NK-92 (cell line): ENCODE data around the gene SRRT.
"Not testable (repeated sequence)": the region's sequence is repeated elsewhere in the genome, so short reads cannot be mapped to it uniquely, and the experiment has no call there.

Experiments used
- DNase-seq: peaks from one replicate; lab custom pipeline; 2025; ENCODE audit not compliant: unreplicated experiment; lab: John Stamatoyannopoulos, UW

The SRRT gene

DNA sequence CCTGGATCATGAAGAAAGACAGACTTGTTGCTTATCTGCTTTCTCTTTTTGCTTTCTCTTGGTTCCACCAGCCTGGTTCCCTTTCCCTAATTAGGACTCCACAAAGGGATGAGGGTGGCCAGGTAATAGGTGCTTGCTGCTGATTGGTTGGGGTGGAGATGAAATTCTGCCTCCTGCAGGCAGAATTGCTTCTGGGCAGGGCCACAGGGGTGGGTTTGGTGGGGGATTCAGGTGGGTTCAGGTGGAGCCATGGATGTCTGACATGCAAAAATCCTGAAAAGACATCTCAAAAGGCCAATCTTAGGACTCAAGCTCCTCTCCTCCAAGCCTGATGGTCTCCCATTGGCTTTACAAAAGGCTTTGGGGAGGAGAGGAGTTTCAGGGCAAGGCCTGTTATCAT lies 46.1 kb downstream of the SRRT start:
- DNase-seq, result no peak

DNA sequence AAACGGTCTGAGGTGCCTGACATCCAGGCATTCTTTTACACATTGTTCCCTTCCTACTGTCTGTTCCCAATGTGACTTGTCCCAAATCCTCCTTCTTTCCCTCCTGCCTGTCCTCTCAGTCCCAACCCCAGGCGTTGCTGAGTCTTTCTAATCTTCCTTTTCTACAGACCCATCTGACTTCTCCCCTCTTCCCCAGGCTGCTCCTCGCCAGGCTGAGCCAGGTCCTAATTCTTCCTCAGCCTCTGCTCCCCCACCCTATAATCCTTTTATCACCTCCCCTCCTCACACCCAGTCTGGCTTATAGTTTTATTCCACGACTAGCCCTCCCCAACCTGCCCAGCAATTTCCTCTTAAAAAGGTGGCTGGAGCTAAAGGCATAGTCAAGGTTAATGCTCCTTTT lies 48.7 kb downstream of the SRRT start:
- not testable (repeated sequence) for DNase-seq

DNA sequence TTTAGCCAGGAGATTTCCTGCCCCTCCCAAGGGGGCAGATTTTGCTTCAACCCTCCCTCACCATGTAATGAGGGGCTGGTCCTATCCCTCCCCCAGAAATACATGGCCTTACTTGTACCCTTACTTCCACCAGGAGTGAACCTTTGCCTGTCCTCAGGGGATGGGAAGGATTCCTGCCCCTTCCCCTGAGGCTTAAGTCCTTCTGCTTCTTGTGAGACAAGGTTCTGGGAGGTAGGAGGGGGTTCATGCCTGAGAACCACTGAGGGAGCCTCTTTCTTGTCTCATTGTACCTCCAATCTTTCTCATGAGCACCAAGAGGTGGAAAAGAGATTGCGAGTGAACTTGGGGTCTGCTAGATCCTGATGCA lies 54.9 kb downstream of the SRRT start:
- no peak for DNase-seq

DNA sequence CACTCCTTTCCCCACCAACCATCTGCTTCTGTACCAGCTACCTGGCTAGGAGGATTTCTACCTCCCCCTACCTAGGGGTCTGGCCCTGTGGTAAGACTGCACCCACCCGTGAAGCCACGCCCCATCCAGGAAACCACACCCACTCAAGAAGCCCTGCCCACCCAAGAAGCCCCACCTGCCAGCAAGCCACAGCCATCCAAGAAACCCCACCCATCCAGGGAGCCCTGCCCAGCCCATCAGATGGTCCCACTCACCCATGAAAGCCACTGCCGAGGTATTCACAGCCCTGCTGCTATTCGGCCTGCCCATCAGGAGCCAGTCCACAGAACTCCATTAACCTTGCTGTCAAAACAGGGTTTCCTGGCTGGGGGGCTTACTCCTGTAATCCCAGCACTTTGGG lies 58.8 kb downstream of the SRRT start:
- DNase-seq, result no peak

DNA sequence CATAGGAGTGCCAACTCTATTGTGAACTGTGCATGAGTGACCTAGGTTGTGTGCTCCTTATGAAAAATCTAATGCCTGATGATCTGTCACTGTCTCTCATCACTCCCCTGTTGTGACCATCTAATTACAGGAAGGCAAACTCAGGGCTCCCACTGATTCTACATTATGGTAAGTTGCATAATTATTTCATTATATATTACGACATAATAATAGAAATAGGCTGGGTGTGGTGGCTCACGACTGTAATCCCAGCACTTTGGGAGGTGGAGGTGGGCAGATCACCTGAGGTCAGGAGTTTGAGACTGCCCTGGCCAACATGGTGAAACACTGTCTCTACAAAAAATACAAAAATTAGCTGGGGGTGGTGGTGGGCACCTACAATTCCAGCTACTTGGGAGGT lies 60.5 kb downstream of the SRRT start:
- DNase-seq, result not testable (repeated sequence)

DNA sequence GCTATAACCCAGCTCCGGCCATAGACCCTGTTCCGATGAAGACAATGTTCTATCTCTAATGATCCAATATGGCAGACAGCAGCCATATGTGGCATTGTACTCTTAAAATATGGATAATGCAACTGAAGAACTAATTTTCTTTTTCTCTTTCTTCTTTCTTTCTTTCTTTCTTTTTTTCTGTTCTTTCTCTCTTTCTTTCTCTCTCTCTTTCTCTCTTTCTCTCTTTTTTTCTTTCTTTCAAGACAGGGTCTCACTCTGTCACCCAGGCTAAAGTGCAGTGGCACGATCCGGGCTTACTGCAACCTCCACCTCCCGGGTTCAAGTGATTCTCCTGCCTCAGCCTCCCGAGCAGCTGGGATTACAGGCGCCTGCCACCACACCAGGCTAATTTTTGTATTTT lies 61.3 kb downstream of the SRRT start:
- not testable (repeated sequence) for DNase-seq
